ENCODE data around the gene ORM2. TPM values are rescaled to one million over a fixed set of nuclear protein-coding genes. Genes with fewer than 3 reads are reported as not detected.

The ORM2 gene
- total RNA-seq, 1 experiment from 2014 or later, result 0.59 TPM

GRCh38 chr9:114335745-114336144 lies 6.1 kb downstream of the ORM2 start:
- Histone ChIP-seq H3K27me3 (ENCODE audit: insufficient read depth, low read length) (no peaks in the 10 kb centered on the region), H3K4me2 (ENCODE audit: low read length) (no peak overlapping the region), H4K20me1 (ENCODE audit: insufficient read depth) (no peaks in the 10 kb centered on the region), H3K4me1 (ENCODE audit: control insufficient read depth in 1 of 2, insufficient read depth in 2 of 2, low read length in 2 of 2) (no peaks in the 10 kb centered on the region), H3K4me3 (replicated peaks in 1 of 2; ENCODE audit: low read depth in 1 of 2, low read length in 2 of 2) (no peak overlapping the region), H3K9me2 (ENCODE audit: insufficient read depth) (no peaks in the 10 kb centered on the region), H3K9ac (ENCODE audit: low read length) (no peak overlapping the region), H3K27ac (ENCODE audit: low read depth, low read length) (no peak overlapping the region), H3K79me2 (ENCODE audit: insufficient read depth, low read length) (no peaks in the 10 kb centered on the region), H3K36me3 (ENCODE audit: control insufficient read depth in 1 of 2, insufficient read depth in 2 of 2, low read length in 2 of 2) (no peaks in the 10 kb centered on the region), H2AFZ (ENCODE audit: low read depth, low read length, poor library complexity, severe bottlenecking) (no peak overlapping the region), H3K9me3 (ENCODE audit: control insufficient read depth in 1 of 2, insufficient read depth in 1 of 2, low read depth in 1 of 2, low read length in 2 of 2) (no peaks in the 10 kb centered on the region)
- no TSS peak for BruUV-seq (replicated peaks)
- no peak for TF ChIP-seq SIN3A (IDR thresholded peaks at IDR 0.05; ENCODE audit: low read depth)
- no peak for TF ChIP-seq POLR2AphosphoS5 (IDR thresholded peaks at IDR 0.05; ENCODE audit: low read depth, low read length)
- TF ChIP-seq CBX3 (IDR thresholded peaks at IDR 0.05; ENCODE audit: low read depth), result no peak
- no peak for TF ChIP-seq RAD21 (IDR thresholded peaks at IDR 0.05; ENCODE audit: low read depth)
- no peak for TF ChIP-seq SRF (IDR thresholded peaks at IDR 0.05; ENCODE audit: low read depth)
- TF ChIP-seq SP1 (IDR thresholded peaks at IDR 0.05; ENCODE audit: low read depth), result no peak
- TF ChIP-seq FOSL1 (IDR thresholded peaks at IDR 0.05; ENCODE audit: low read depth), result no peak
- no peak for TF ChIP-seq POLR2A (IDR thresholded peaks at IDR 0.05; ENCODE audit: borderline replicate concordance, extremely low read depth, insufficient read depth, insufficient read length)
- no peak for TF ChIP-seq TCF7L2 (IDR thresholded peaks at IDR 0.05; ENCODE audit: borderline replicate concordance, extremely low read depth, insufficient read depth, insufficient read length)
- TF ChIP-seq EZH2 (IDR thresholded peaks at IDR 0.05), result no peak
- no peak for TF ChIP-seq ZFX (IDR thresholded peaks at IDR 0.05)
- no peak for TF ChIP-seq EZH2phosphoT487 (IDR thresholded peaks at IDR 0.05; ENCODE audit: borderline replicate concordance)
- TF ChIP-seq ZBTB33 (IDR thresholded peaks at IDR 0.05; ENCODE audit: extremely low read depth, insufficient replicate concordance, low read length), result no peak
- no peak for TF ChIP-seq JUND (IDR thresholded peaks at IDR 0.05)
- no peak for TF ChIP-seq MAX (IDR thresholded peaks at IDR 0.05)
- no peak for ATAC-seq
- ChIA-PET POLR2A (no interaction called here), CTCF (no interaction called here), RAD21 (ENCODE audit: low non-redundant PET in 1 of 2, low total read pairs in 2 of 2, uncharacterized antibody in 2 of 2, unreplicated experiment in 2 of 2) (no interaction called here)
- no peak for DNase-seq (ENCODE audit: low read depth, low spot score)
- intact Hi-C loops (cut with micrococcal nuclease), result loop anchor here (5.0 kb wide), 1 partner anchor 677 kb away; no protein-coding TSS in a partner anchor
